HL-60 (cell line): ENCODE results near the gene TBCD.

Experiments used
- DNase-seq, 2 experiments: peaks; one replicate each; pipeline ENCODE4 v3.0.0-alpha.2; 2010 to 2020; ENCODE audit warnings: low read depth in 1 of 2, low spot score in 1 of 2
- H3K27ac ChIP-seq: fragments of 250-450 bp; sonication (Bioruptor Pico); replicated peaks from 2 replicates; pipeline ENCODE4 v1.5.1; 2020; ENCODE audit warnings: mild to moderate bottlenecking, moderate library complexity
- H3K27me3 ChIP-seq: fragments of 250-450 bp; sonication (Bioruptor Pico); 2 replicates; pipeline ENCODE4 v1.5.1; 2021; ENCODE audit warnings: mild to moderate bottlenecking, moderate library complexity; ENCODE audit not compliant: insufficient read depth, poor library complexity, severe bottlenecking
- H3K4me3 ChIP-seq: replicated peaks from 2 replicates; pipeline ENCODE4 v1.5.1; 2011; ENCODE audit warnings: mild to moderate bottlenecking, control low read depth, low read length; ENCODE audit not compliant: insufficient read depth
- GABPA ChIP-seq: IDR thresholded peaks from 2 replicates; pipeline ENCODE4 v1.6.1; 2012; ENCODE audit warnings: low read depth
- POLR2AphosphoS5 ChIP-seq: IDR thresholded peaks from 2 replicates; pipeline ENCODE4 v1.6.1; 2012; ENCODE audit warnings: low read depth
- SPI1 ChIP-seq: IDR thresholded peaks from 2 replicates; pipeline ENCODE4 v1.6.1; 2012; ENCODE audit warnings: low read depth, mild to moderate bottlenecking, borderline replicate concordance
- TF ChIP-seq, protein P1 (sequence below): IDR thresholded peaks from one replicate; pipeline ENCODE4 v1.5.1; 2011; ENCODE audit warnings: low read length, control low read depth, inconsistent platforms; ENCODE audit not compliant: insufficient read depth
- TF ChIP-seq, protein P2 (sequence below): IDR thresholded peaks from 2 replicates; pipeline ENCODE4 v1.6.1; 2012; ENCODE audit warnings: low read depth; ENCODE audit not compliant: insufficient replicate concordance

The TBCD gene

DNA sequence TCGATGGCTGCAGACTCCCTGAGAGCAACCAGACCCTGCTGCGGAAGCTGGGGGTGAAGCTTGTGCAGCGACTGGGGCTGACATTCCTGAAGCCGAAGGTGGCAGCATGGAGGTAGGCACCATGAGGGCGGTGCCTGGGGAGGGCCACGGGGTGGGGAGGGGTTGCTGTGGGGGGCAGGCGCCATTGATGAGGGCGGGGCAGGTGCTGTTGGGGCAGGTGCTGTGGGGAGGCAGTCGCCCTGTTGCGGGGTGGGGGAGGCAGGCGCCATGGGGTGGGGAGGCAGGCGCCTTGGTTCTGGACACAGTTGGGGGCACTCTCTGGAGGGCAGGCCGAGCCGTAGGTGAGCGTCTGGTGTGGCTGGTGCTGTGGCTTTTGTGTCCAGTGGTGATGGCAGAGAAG is 49.0 kb downstream of the TBCD start:
- TF ChIP-seq GABPA (no peak), SPI1 (no peak), POLR2AphosphoS5 (no peak)
- TF ChIP-seq, protein P1, sequence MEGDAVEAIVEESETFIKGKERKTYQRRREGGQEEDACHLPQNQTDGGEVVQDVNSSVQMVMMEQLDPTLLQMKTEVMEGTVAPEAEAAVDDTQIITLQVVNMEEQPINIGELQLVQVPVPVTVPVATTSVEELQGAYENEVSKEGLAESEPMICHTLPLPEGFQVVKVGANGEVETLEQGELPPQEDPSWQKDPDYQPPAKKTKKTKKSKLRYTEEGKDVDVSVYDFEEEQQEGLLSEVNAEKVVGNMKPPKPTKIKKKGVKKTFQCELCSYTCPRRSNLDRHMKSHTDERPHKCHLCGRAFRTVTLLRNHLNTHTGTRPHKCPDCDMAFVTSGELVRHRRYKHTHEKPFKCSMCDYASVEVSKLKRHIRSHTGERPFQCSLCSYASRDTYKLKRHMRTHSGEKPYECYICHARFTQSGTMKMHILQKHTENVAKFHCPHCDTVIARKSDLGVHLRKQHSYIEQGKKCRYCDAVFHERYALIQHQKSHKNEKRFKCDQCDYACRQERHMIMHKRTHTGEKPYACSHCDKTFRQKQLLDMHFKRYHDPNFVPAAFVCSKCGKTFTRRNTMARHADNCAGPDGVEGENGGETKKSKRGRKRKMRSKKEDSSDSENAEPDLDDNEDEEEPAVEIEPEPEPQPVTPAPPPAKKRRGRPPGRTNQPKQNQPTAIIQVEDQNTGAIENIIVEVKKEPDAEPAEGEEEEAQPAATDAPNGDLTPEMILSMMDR = no peak
- TF ChIP-seq, protein P2, sequence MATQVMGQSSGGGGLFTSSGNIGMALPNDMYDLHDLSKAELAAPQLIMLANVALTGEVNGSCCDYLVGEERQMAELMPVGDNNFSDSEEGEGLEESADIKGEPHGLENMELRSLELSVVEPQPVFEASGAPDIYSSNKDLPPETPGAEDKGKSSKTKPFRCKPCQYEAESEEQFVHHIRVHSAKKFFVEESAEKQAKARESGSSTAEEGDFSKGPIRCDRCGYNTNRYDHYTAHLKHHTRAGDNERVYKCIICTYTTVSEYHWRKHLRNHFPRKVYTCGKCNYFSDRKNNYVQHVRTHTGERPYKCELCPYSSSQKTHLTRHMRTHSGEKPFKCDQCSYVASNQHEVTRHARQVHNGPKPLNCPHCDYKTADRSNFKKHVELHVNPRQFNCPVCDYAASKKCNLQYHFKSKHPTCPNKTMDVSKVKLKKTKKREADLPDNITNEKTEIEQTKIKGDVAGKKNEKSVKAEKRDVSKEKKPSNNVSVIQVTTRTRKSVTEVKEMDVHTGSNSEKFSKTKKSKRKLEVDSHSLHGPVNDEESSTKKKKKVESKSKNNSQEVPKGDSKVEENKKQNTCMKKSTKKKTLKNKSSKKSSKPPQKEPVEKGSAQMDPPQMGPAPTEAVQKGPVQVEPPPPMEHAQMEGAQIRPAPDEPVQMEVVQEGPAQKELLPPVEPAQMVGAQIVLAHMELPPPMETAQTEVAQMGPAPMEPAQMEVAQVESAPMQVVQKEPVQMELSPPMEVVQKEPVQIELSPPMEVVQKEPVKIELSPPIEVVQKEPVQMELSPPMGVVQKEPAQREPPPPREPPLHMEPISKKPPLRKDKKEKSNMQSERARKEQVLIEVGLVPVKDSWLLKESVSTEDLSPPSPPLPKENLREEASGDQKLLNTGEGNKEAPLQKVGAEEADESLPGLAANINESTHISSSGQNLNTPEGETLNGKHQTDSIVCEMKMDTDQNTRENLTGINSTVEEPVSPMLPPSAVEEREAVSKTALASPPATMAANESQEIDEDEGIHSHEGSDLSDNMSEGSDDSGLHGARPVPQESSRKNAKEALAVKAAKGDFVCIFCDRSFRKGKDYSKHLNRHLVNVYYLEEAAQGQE = no peak
- Histone ChIP-seq H3K27me3 (no peaks in the 10 kb centered on the region), H3K27ac (no peak overlapping the region), H3K4me3 (no peak overlapping the region)
- DNase-seq = no peak

DNA sequence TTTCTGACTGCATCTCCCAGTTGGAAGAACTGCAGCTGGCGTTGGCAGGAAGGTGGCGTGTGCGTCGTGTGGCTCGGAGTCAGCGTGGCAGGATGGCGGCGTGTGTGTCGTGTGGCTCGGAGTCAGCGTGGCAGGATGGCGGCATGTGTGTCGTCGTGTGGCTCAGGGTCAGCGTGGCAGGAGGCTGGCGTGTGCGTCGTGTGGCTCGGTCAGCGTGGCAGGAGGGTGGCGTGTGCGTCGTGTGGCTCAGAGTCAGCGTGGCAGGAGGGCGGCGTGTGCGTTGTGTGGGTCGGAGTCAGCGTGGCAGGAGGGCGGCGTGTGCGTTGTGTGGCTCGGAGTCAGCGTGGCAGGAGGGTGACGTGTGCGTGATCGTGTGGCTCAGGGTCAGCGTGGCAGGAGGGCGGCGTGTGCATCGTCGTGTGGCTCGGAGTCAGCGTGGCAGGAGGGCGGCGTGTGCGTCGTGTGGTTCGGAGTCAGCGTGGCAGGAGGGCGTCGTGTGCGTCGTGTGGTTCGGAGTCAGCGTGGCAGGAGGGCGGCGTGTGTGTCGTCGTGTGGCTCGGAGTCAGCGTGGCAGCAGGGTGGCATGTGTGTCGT is 49.6 kb downstream of the TBCD start:
- Histone ChIP-seq H3K4me3 (no peak overlapping the region), H3K27me3 (no peaks in the 10 kb centered on the region), H3K27ac (no peak overlapping the region)
- TF ChIP-seq SPI1 = no peak
- TF ChIP-seq, protein P2 = no peak
- TF ChIP-seq POLR2AphosphoS5 = no peak
- TF ChIP-seq, protein P1 = no peak
- no peak for TF ChIP-seq GABPA
- no peak for DNase-seq

DNA sequence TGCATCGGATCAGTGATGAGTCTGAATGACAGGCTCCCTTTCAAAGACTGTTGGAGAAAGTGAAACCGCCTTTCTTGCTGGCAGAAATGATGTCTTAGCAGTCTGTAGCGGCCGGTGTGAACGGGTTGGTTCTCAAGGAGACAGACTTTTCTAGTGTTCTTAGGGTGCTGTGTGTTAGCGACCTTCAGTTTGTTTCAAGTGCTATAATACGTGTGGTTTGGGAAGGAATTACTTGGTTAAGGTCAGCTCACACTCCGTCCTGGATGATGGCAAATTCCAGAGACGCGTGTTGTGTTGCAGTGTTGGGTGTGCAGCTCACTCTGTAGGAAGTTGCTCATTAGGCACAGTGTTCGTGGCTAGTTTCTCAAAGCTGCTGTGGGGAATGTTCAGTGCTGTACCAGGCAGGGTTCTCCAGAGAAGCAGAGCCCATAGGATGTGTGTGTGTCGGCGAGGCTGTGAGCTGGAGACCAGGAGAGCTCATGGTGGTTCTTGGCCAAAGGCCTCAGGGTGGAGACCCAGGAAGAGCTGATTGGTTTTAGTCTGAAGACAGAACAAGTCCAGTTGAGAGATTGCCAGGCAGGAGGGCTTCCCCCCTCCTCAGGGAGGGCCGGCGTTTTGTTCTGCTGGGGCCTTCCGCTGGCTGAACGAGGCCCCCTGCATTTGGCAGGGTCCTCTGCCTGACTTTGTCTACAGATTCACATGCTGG is 50.4 kb downstream of the TBCD start:
- Histone ChIP-seq H3K27ac (no peak overlapping the region), H3K4me3 (no peak overlapping the region), H3K27me3 (no peaks in the 10 kb centered on the region)
- TF ChIP-seq, protein P1 = no peak
- no peak for TF ChIP-seq GABPA
- TF ChIP-seq POLR2AphosphoS5 = no peak
- TF ChIP-seq SPI1 = no peak
- TF ChIP-seq, protein P2 = no peak
- DNase-seq = no peak
